GM12878 (cell line): Measurements from ENCODE around the gene ITGB5. TPM values are rescaled to one million over a fixed set of nuclear protein-coding genes. Genes with fewer than 3 reads are reported as not detected.

ENCODE experiments used
- ATAC-seq: fragments of 200-7000 bp; cut with Tn5 transposase; 3 replicates; pipeline ENCODE4 v1.9.1; 2020; ENCODE audit warnings: mild to moderate bottlenecking, moderate library complexity
- BruUV-seq: library from RNA; stranded (reverse); fragments of 400-500 nt; replicated peaks from 2 replicates; lab custom pipeline; 2021; lab: Mats Ljungman, UMichigan
- CTCF ChIA-PET: fragments of 300-600 bp; sonication (Branson Sonifier 250); formaldehyde crosslinking; extraction: SDS; loops from one replicate; lab custom pipeline; 2021; ENCODE audit warnings: inconsistent platforms; lab: Yijun Ruan, JAX
- POLR2A ChIA-PET: fragments of 350-600 bp; formaldehyde crosslinking; extraction: SDS; loops from one replicate; lab custom pipeline; 2021; ENCODE audit warnings: inconsistent platforms; lab: Charles Lee
- RAD21 ChIA-PET: fragments of 300-600 bp; sonication (Branson Sonifier 250); formaldehyde crosslinking; loops from one replicate; lab custom pipeline; 2023; ENCODE audit warnings: antibody characterized with exemption; ENCODE audit not compliant: unreplicated experiment; lab: Charles Lee
- SMC1A ChIA-PET: fragments of 300-600 bp; sonication (Branson Sonifier 250); formaldehyde crosslinking; loops from one replicate; lab custom pipeline; 2023; ENCODE audit not compliant: unreplicated experiment, uncharacterized antibody; lab: Charles Lee
- DNase-seq: peaks from one replicate; pipeline ENCODE4 v3.0.0-alpha.2; 2011; ENCODE audit warnings: low read depth, low spot score
- FAIRE-seq: peaks from 3 replicates; lab custom pipeline; 2011; peaks lifted over from hg19 to GRCh38; lab: Jason Lieb, UNC
- H2AFZ ChIP-seq: 2 replicates; pipeline ENCODE4 v1.6.0; 2011; ENCODE audit warnings: low read depth, low read length, control low read depth; ENCODE audit not compliant: control insufficient read depth
- H3K27ac ChIP-seq: 2 replicates; pipeline ENCODE4 v1.5.1; 2011; ENCODE audit warnings: control low read depth; ENCODE audit not compliant: control insufficient read depth, insufficient read depth
- H3K27me3 ChIP-seq, 2 experiments: replicated peaks in 1 of 2; 2 replicates each; pipeline versions ENCODE4 v1.6.0 to v1.6.1; 2011; ENCODE audit warnings: low read length in 1 of 2; ENCODE audit not compliant: control insufficient read depth in 2 of 2, insufficient read depth in 2 of 2
- H3K36me3 ChIP-seq, 2 experiments: 2 replicates each; pipeline ENCODE4 v1.5.1; 2011; ENCODE audit warnings: low read length in 1 of 2; ENCODE audit not compliant: control insufficient read depth in 2 of 2, insufficient read depth in 2 of 2
- H3K4me1 ChIP-seq: 2 replicates; pipeline ENCODE4 v1.6.1; 2011; ENCODE audit warnings: mild to moderate bottlenecking, low read length, moderate library complexity, mixed read lengths; ENCODE audit not compliant: control insufficient read depth, insufficient read depth
- H3K4me2 ChIP-seq: 2 replicates; pipeline ENCODE4 v1.6.0; 2011; ENCODE audit warnings: control low read depth; ENCODE audit not compliant: control insufficient read depth, insufficient read depth
- H3K4me3 ChIP-seq: fragments of 200-600 bp; sonication (generic); 2 replicates; pipeline ENCODE4 v1.5.1; 2016
- H3K79me2 ChIP-seq: 2 replicates; pipeline ENCODE4 v1.6.0; 2011; ENCODE audit warnings: low read length; ENCODE audit not compliant: control insufficient read depth, insufficient read depth
- H3K9ac ChIP-seq: 2 replicates; pipeline ENCODE4 v1.8.0; 2011; ENCODE audit warnings: low read length, control low read depth, mixed read lengths; ENCODE audit not compliant: control insufficient read depth, insufficient read depth
- H3K9me3 ChIP-seq: replicated peaks from 3 replicates; pipeline ENCODE4 v1.5.1; 2011; ENCODE audit warnings: mild to moderate bottlenecking, low read length; ENCODE audit not compliant: control insufficient read depth, insufficient read depth
- H4K20me1 ChIP-seq: 2 replicates; pipeline ENCODE4 v1.6.0; 2011; ENCODE audit not compliant: control insufficient read depth, insufficient read depth
- ASH2L ChIP-seq: fragments of 300-600, 200-600 bp; sonication (generic); IDR thresholded peaks from 2 replicates; pipeline ENCODE4 v1.6.1; 2017; ENCODE audit warnings: low read depth, mild to moderate bottlenecking, borderline replicate concordance
- CBX3 ChIP-seq: fragments of 200-600 bp; sonication (generic); IDR thresholded peaks from 2 replicates; pipeline ENCODE4 v1.6.1; 2016; ENCODE audit warnings: low read depth, borderline replicate concordance
- HDGF ChIP-seq: fragments of 450-650 bp; IDR thresholded peaks from 2 replicates; pipeline ENCODE4 v1.6.1; 2016; ENCODE audit warnings: antibody characterized with exemption
- LARP7 ChIP-seq: fragments of 450-650 bp; IDR thresholded peaks from 2 replicates; pipeline ENCODE4 v1.6.1; 2017; ENCODE audit warnings: mild to moderate bottlenecking
- WGBS: methylation state at CpG from one replicate; pipeline ENCODE4 v1.1.6; 2016; ENCODE audit warnings: low lambda C conversion rate; ENCODE audit not compliant: insufficient replicate concordance, insufficient coverage; ENCODE audit errors: missing lambda C conversion rate; 5-methylcytosine and 5-hydroxymethylcytosine counted together
- in situ Hi-C: fragments of 300-500 bp; cut with MboI; formaldehyde crosslinking; loops from 9 replicates; pipeline ENCODE4 v1.14.3; 2018; ENCODE audit warnings: mixed read lengths
- intact Hi-C: fragments of 100-400 bp; cut with micrococcal nuclease; formaldehyde crosslinking; loops from one replicate; pipeline ENCODE4 v1.14.2; 2022; ENCODE audit not compliant: unreplicated experiment
- polyA plus RNA-seq, 11 experiments: library from polyadenylated mRNA; depleted of rRNA in 4 of 11; unstranded in 6 of 11; stranded (reverse) in 5 of 11; fragments of >200 nt; fragmentation: Nextera tagmentation in 4 of 11; fragmentation: Illumina TruSeq in 1 of 11; extraction: Ambion mirVana in 4 of 11; extraction: Trizol in 1 of 11; gene quantifications; 1 replicate in 1 of 11; 2 replicates in 10 of 11; pipeline versions ENCODE4 v1.2.1 to v1.2.3, GENCODE V29; 2011 to 2016; ENCODE audit warnings: inconsistent platforms in 2 of 11, missing spikeins in 2 of 11, low read depth in 1 of 11
- total RNA-seq, 4 experiments: library from RNA; depleted of rRNA in 3 of 4; stranded (reverse); fragments of >200 nt in 3 of 4; fragmentation: Illumina TruSeq in 1 of 4; extraction: Trizol in 1 of 4; gene quantifications; 2 replicates each; pipeline versions ENCODE4 v1.2.1 to v1.2.3, GENCODE V29; 2013 to 2021
- TF ChIP-seq, protein P1 (sequence below): fragments of 450-650 bp; formaldehyde crosslinking; IDR thresholded peaks from 2 replicates; pipeline ENCODE4 v1.5.0; 2022; ENCODE audit warnings: mild to moderate bottlenecking, missing genetic modification characterization
- TF ChIP-seq, protein P2 (sequence below): fragments of 450-650 bp; IDR thresholded peaks from 2 replicates; pipeline ENCODE4 v1.6.1; 2016; ENCODE audit warnings: mild to moderate bottlenecking, moderate library complexity, borderline replicate concordance

ITGB5 gene
- total and polyA plus RNA-seq, 10 of the 15 experiments (the other 5 are each of a cell fraction or from before 2014, with no cell fraction given) = 0.05 to 10.0 (median 0.83) TPM; not detected in 2

GRCh38 chr3:124877674-124878073 is 9.5 kb downstream of the ITGB5 start (continued):
- TF ChIP-seq, protein P1, sequence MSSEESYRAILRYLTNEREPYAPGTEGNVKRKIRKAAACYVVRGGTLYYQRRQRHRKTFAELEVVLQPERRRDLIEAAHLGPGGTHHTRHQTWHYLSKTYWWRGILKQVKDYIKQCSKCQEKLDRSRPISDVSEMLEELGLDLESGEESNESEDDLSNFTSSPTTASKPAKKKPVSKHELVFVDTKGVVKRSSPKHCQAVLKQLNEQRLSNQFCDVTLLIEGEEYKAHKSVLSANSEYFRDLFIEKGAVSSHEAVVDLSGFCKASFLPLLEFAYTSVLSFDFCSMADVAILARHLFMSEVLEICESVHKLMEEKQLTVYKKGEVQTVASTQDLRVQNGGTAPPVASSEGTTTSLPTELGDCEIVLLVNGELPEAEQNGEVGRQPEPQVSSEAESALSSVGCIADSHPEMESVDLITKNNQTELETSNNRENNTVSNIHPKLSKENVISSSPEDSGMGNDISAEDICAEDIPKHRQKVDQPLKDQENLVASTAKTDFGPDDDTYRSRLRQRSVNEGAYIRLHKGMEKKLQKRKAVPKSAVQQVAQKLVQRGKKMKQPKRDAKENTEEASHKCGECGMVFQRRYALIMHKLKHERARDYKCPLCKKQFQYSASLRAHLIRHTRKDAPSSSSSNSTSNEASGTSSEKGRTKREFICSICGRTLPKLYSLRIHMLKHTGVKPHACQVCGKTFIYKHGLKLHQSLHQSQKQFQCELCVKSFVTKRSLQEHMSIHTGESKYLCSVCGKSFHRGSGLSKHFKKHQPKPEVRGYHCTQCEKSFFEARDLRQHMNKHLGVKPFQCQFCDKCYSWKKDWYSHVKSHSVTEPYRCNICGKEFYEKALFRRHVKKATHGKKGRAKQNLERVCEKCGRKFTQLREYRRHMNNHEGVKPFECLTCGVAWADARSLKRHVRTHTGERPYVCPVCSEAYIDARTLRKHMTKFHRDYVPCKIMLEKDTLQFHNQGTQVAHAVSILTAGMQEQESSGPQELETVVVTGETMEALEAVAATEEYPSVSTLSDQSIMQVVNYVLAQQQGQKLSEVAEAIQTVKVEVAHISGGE (CRISPR knock-in tag) = no peak
- TF ChIP-seq, protein P2, sequence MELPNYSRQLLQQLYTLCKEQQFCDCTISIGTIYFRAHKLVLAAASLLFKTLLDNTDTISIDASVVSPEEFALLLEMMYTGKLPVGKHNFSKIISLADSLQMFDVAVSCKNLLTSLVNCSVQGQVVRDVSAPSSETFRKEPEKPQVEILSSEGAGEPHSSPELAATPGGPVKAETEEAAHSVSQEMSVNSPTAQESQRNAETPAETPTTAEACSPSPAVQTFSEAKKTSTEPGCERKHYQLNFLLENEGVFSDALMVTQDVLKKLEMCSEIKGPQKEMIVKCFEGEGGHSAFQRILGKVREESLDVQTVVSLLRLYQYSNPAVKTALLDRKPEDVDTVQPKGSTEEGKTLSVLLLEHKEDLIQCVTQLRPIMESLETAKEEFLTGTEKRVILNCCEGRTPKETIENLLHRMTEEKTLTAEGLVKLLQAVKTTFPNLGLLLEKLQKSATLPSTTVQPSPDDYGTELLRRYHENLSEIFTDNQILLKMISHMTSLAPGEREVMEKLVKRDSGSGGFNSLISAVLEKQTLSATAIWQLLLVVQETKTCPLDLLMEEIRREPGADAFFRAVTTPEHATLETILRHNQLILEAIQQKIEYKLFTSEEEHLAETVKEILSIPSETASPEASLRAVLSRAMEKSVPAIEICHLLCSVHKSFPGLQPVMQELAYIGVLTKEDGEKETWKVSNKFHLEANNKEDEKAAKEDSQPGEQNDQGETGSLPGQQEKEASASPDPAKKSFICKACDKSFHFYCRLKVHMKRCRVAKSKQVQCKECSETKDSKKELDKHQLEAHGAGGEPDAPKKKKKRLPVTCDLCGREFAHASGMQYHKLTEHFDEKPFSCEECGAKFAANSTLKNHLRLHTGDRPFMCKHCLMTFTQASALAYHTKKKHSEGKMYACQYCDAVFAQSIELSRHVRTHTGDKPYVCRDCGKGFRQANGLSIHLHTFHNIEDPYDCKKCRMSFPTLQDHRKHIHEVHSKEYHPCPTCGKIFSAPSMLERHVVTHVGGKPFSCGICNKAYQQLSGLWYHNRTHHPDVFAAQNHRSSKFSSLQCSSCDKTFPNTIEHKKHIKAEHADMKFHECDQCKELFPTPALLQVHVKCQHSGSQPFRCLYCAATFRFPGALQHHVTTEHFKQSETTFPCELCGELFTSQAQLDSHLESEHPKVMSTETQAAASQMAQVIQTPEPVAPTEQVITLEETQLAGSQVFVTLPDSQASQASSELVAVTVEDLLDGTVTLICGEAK = no peak

DNA sequence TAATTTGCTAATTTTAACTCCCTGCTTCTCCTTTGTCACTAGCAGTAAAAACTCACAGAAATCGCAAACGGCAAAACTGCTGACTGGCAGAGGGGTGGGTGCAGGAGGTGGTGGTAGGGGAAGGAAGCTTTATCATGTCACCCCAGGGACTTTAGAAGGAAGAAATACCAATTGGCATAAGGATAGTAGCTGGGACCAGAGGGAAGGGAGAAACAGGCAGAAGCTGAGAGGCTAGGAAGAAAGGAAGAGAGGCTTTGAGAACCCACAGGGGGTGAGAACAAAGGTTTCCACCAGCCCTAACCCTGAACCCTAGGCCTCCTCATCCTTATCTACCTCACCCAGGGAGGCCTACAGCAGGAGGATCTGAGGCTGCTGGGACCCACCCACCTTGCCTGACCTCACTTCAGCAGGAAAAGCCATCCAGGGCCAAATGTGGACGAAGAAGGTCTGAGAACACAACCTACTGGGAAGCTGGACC is 10.7 kb downstream of the ITGB5 start:
- no peak overlapping the region for H3K27ac ChIP-seq
- SMC1A ChIA-PET = interaction anchor here (0.6 to 1.3 kb wide), 3 partner anchors 8 to 623 kb away, joined by 3 read pairs; no protein-coding TSS in a partner anchor
- no peaks in the 10 kb centered on the region for H3K4me1 ChIP-seq
- H3K9me3 ChIP-seq = no peaks in the 10 kb centered on the region
- POLR2A ChIA-PET = interaction anchor here (1.5 kb wide), 1 partner anchor 14 kb away, joined by 10 read pairs; no protein-coding TSS in a partner anchor
- ATAC-seq (no peak), DNase-seq (no peak)
- RAD21 ChIA-PET = no interaction called here
- intact Hi-C loops = no loop called here
- H3K79me2 ChIP-seq = no peaks in the 10 kb centered on the region
- WGBS = 38% methylated on average over 3 of the region's 3 CpGs
- H4K20me1 ChIP-seq = no peaks in the 10 kb centered on the region
- H3K4me2 ChIP-seq = no peak overlapping the region
- in situ Hi-C loops = no loop called here
- TF ChIP-seq LARP7 = no peak
- TF ChIP-seq ASH2L = no peak
- TF ChIP-seq CBX3 = no peak
- no peak for TF ChIP-seq HDGF
- TF ChIP-seq, all 136 proteins: peak for 0
- no TSS peak for BruUV-seq
- Histone ChIP-seq H3K27me3 (no peaks in the 10 kb centered on the region), H3K9ac (no peak overlapping the region), H3K4me3 (no peak overlapping the region), H3K36me3 (no peaks in the 10 kb centered on the region), H2AFZ (no peak overlapping the region)
- CTCF ChIA-PET = no interaction called here
- no peak for FAIRE-seq
